Brain microvascular endothelial cell (primary cell): ENCODE results near the gene SLC38A5.

ENCODE experiments used
- DNase-seq: peaks from one replicate; pipeline ENCODE4 v3.0.0-alpha.2; 2020
- H3K27ac ChIP-seq: fragments of 250-450 bp; sonication (Bioruptor Pico); 2 replicates; pipeline ENCODE4 v1.5.1; 2020; ENCODE audit warnings: mild to moderate bottlenecking, moderate library complexity
- H3K27me3 ChIP-seq: fragments of 250-450 bp; sonication (Bioruptor Pico); replicated peaks from 2 replicates; pipeline ENCODE4 v1.5.1; 2020; ENCODE audit warnings: mild to moderate bottlenecking
- H3K36me3 ChIP-seq: fragments of 250-450 bp; sonication (Bioruptor Pico); replicated peaks from 2 replicates; pipeline ENCODE4 v1.5.1; 2020; ENCODE audit warnings: mild to moderate bottlenecking
- H3K4me3 ChIP-seq: 2 replicates; pipeline ENCODE4 v1.5.1; 2011; ENCODE audit warnings: low read depth, mild to moderate bottlenecking, control low read depth, low read length, moderate library complexity
- in situ Hi-C: cut with HindIII; loops from 2 replicates; pipeline ENCODE4 v1.10.0; 2017; ENCODE audit warnings: low sequenced_read_pairs, low pct_ligation_motif_present
- TF ChIP-seq, protein P1 (sequence below): IDR thresholded peaks from 2 replicates; pipeline ENCODE4 v1.5.1; 2011; ENCODE audit warnings: low read depth, mild to moderate bottlenecking, moderate library complexity, low read length, control low read depth, inconsistent platforms; ENCODE audit errors: missing control alignments

The SLC38A5 gene

DNA sequence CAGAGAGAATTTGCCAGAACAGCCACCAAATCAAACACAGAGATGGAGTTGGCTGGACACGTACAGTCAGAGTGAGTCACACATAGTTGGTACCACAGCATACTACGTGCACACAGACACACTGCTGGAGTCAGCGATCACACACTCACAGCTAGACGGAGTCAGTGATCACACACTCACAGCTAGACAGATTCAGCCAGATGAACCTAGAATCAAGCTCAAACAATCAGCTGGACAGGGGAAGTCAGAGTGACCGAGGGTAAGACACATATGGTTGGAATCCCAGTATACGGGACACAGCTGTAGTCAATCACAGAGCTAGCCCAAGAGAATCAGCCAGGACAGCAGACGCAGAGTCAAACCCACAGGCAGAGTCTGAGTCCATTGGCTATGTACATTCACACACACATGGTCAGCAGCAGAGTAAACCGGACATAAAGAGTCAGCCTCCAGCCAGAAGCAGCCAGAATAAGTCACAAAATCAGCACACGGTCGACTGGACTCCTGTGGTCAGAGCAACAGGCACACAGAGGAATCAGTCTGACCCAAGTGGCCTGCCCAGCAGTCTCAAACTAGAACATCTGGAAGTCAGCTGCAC is 4.6 kb downstream of the SLC38A5 start:
- Histone ChIP-seq H3K4me3 (no peak overlapping the region), H3K27ac (peak overlapping the region; percentile 79), H3K27me3 (no peaks in the 10 kb centered on the region), H3K36me3 (no peaks in the 10 kb centered on the region)
- DNase-seq, result peak; percentile 89
- TF ChIP-seq, protein P1, sequence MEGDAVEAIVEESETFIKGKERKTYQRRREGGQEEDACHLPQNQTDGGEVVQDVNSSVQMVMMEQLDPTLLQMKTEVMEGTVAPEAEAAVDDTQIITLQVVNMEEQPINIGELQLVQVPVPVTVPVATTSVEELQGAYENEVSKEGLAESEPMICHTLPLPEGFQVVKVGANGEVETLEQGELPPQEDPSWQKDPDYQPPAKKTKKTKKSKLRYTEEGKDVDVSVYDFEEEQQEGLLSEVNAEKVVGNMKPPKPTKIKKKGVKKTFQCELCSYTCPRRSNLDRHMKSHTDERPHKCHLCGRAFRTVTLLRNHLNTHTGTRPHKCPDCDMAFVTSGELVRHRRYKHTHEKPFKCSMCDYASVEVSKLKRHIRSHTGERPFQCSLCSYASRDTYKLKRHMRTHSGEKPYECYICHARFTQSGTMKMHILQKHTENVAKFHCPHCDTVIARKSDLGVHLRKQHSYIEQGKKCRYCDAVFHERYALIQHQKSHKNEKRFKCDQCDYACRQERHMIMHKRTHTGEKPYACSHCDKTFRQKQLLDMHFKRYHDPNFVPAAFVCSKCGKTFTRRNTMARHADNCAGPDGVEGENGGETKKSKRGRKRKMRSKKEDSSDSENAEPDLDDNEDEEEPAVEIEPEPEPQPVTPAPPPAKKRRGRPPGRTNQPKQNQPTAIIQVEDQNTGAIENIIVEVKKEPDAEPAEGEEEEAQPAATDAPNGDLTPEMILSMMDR, result no peak
- in situ Hi-C loops, result no loop called here

DNA sequence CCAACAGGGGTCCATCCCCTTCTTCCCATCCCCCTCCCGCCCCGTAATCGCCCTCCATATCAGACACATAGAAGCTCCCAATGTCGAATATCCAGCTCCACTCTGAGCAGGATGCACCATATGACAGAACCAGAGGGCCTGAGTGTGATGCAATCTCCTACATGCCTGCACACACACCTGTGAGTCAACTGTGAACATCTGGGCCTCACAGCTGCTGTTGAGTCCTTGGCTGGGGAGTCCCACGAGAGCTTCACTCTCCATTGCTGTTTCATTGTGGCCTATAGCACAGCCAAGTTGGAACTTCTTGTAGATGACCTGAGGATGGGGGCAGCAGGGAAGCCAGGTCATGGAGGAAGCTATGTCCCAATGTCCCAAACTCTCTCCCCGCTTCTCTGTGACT is 8.2 kb downstream of the SLC38A5 start:
- Histone ChIP-seq H3K27me3 (no peaks in the 10 kb centered on the region), H3K27ac (no peak overlapping the region), H3K36me3 (no peaks in the 10 kb centered on the region), H3K4me3 (no peak overlapping the region)
- TF ChIP-seq, protein P1, result no peak
- no peak for DNase-seq
- in situ Hi-C loops, result no loop called here

DNA sequence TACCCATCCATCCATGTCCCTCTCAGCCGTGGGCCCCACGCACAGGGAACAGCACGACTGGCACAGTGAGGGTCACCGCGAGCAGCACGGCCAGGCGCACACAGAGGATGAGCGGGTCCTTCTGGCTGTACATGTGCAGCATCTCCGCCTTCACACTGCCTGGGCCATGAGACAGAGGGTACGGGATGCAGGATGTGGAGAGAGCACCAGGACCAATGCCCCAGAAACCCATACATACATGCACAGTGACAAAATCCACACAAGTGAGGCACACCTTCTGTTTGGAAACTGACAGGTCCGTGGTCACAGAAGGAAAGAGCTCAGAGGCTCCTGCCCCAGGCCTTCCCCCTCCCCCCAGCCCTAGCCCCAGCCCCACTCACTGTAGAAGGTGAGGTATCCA is 9.5 kb downstream of the SLC38A5 start:
- in situ Hi-C loops, result no loop called here
- TF ChIP-seq, protein P1, result no peak
- Histone ChIP-seq H3K36me3 (no peaks in the 10 kb centered on the region), H3K27me3 (no peaks in the 10 kb centered on the region), H3K27ac (no peak overlapping the region), H3K4me3 (no peak overlapping the region)
- DNase-seq, result no peak

DNA sequence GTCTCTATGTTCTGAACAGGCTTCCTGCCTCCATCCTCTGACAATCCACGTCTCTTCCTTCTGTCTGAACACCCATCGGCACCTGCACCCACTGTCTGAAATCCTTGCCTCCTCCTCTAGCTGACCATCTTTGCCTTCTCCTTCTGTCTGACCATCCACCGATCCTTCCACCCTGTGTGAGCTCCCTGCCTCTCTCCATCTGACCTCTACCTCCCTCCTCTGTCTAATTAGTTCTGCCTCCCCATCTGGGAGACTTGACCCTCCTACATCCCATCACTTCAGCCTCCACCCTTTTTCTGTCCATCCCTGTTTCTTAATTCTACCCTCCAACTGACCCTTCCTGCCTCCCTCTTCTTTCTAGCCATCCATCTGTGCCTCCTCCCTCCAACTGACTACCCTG is 10.0 kb downstream of the SLC38A5 start:
- Histone ChIP-seq H3K27me3 (no peaks in the 10 kb centered on the region), H3K27ac (no peak overlapping the region), H3K4me3 (no peak overlapping the region), H3K36me3 (no peaks in the 10 kb centered on the region)
- no peak for DNase-seq
- in situ Hi-C loops, result no loop called here
- TF ChIP-seq, protein P1, result no peak

DNA sequence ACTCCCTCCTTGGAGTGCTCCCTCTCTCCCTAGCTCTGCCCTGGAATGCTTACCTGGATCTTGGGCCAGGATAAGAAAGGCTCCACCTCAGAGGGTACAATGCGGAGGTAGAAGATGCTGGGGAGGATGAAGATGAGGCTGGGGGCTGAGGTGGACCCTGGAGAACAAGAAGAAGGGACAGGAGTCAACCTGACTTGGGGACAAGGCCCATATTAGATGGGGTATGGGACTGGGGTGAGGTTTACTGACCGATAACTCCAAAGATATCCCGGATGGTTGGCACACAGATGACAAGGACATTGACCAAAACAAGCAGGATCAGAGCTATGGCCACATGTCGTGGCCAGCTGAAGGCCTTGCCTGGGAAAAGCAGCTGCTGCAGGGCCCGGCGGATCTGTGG is 10.6 kb downstream of the SLC38A5 start:
- TF ChIP-seq, protein P1, result no peak
- in situ Hi-C loops, result no loop called here

DNA sequence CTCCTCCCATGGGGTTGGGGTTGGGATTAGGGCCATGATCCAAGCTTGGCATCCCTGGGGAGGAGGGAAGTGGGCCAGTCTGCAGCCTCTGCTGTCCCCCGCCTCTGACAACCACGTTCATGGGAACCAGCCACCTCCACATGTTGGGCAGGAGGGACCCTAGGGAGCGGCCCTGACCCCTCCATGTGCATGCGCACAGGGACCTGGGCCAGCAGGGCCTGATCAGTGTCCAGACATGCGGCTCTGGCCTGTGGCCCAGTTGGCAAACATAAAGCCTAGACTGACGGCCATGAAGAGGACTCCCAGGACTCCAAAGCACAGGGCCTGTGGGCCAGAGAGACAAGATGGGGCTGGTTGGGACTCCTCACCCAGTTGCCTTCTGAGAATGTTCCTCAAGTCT is 11.3 kb downstream of the SLC38A5 start:
- Histone ChIP-seq H3K27ac (no peak overlapping the region), H3K27me3 (no peaks in the 10 kb centered on the region), H3K4me3 (no peak overlapping the region), H3K36me3 (no peaks in the 10 kb centered on the region)
- TF ChIP-seq, protein P1, result no peak
- no peak for DNase-seq
- in situ Hi-C loops, result no loop called here

More for the DNA sequence above, 10.6 kb downstream of the SLC38A5 start:
- H3K27ac ChIP-seq, result no peak overlapping the region
- H3K4me3 ChIP-seq, result no peak overlapping the region
- no peaks in the 10 kb centered on the region for H3K36me3 ChIP-seq
- DNase-seq, result no peak
- H3K27me3 ChIP-seq, result no peaks in the 10 kb centered on the region
